ENCODE data around the gene TRPM3. TPM values are rescaled to one million over a fixed set of nuclear protein-coding genes. Genes with fewer than 3 reads are reported as not detected.

Gene TRPM3
- total RNA-seq, 1 experiment from 2014 or later, result 5.4 TPM

DNA sequence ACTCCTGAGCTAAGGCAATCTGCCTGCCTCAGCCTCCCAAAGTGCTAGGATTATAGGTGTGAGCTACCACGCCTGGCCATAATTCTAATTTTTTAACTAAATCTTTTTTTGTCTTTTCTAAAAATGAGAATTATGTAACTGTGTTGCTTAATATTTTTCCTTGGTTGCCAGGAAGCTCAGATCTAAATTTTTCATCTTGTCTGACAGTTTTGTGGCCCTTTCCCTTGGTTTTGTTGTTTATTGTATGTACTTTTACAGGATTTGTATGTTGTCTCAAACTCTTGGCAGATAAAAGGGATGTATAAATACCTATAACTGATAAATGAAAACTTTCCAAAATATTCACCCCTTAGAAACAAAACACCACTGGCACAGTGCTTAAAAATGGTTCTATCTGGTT is 618.7 kb downstream of the TRPM3 start (continued):
- TF ChIP-seq HMGXB4 (CRISPR knock-in tag; IDR thresholded peaks at IDR 0.05), result no peak
- TF ChIP-seq, protein P1, sequence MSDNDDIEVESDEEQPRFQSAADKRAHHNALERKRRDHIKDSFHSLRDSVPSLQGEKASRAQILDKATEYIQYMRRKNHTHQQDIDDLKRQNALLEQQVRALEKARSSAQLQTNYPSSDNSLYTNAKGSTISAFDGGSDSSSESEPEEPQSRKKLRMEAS (CRISPR knock-in tag; IDR thresholded peaks at IDR 0.05), result no peak

DNA sequence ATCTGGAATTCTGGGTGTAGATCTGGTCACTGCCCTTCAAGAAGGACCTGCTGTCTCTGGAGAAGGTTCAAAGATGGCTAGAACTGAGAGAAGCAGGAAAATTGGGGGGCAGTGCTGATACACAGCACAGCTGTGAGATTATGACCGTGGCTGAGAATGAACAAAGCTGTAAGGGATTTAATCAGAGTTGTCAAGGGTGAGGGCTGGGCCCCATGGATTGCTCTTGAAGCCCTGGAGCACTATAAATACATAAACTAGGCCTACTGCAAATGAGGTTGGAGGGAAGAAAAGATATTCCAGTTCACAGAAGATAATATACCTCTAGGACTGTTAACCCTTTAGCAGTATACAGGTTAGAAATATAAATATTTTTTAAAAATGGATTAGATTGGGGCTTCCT is 620.6 kb downstream of the TRPM3 start:
- no peaks in the 10 kb centered on the region for H3K9me3 Mint-ChIP-seq
- ChIA-PET CTCF (interaction anchor here (1.1 to 3.2 kb wide), 2 partner anchors 10 to 16 kb away, joined by 3 to 13 read pairs; no protein-coding TSS in a partner anchor), POLR2A (no interaction called here)
- peaks cover 6% of the 10 kb centered on the region for H3K4me1 Mint-ChIP-seq
- no peak overlapping the region for H3K27ac Mint-ChIP-seq
- H3K4me3 Mint-ChIP-seq, result no peak overlapping the region
- H3K27me3 Mint-ChIP-seq (ENCODE audit: low read depth), result no peaks in the 10 kb centered on the region
- ATAC-seq (no peak), DNase-seq (ENCODE audit: low spot score) (no peak)
- no peak for TF ChIP-seq EMX1 (CRISPR knock-in tag; IDR thresholded peaks at IDR 0.05)
- no peak for TF ChIP-seq ZNF317 (CRISPR knock-in tag; IDR thresholded peaks at IDR 0.05; ENCODE audit: borderline replicate concordance, low read depth)
- TF ChIP-seq ZNF121 (CRISPR knock-in tag; IDR thresholded peaks at IDR 0.05), result no peak
- H3K36me3 Mint-ChIP-seq, result no peaks in the 10 kb centered on the region

GRCh38 chr9:70499621-70500020 is 621.8 kb downstream of the TRPM3 start:
- Mint-ChIP-seq H3K27me3 (ENCODE audit: low read depth) (no peaks in the 10 kb centered on the region; the same call in 1 of the 2 replicates), H3K4me3 (no peak overlapping the region), H3K36me3 (no peaks in the 10 kb centered on the region), H3K27ac (no peak overlapping the region), H3K9me3 (no peaks in the 10 kb centered on the region), H3K4me1 (peaks cover 6% of the 10 kb centered on the region)
- TF ChIP-seq NFE2L1 (CRISPR knock-in tag; IDR thresholded peaks at IDR 0.05) (no peak), FOXJ3 (CRISPR knock-in tag; IDR thresholded peaks at IDR 0.05; ENCODE audit: borderline replicate concordance) (no peak), NFYB (CRISPR knock-in tag; conservative IDR thresholded peaks at IDR 0.05; ENCODE audit: low read depth) (no peak), JUN (CRISPR knock-in tag; IDR thresholded peaks at IDR 0.05) (no peak), TP53 (CRISPR knock-in tag; IDR thresholded peaks at IDR 0.05) (no peak), HMGA2 (CRISPR knock-in tag; IDR thresholded peaks at IDR 0.05) (no peak), ZNF138 (CRISPR knock-in tag; conservative IDR thresholded peaks at IDR 0.05) (no peak), EMX1 (CRISPR knock-in tag; IDR thresholded peaks at IDR 0.05) (no peak), ZSCAN18 (CRISPR knock-in tag; IDR thresholded peaks at IDR 0.05) (no peak), ZNF396 (CRISPR knock-in tag; IDR thresholded peaks at IDR 0.05; ENCODE audit: borderline replicate concordance) (no peak), ZNF219 (CRISPR knock-in tag; IDR thresholded peaks at IDR 0.05; ENCODE audit: borderline replicate concordance) (no peak), ATF2 (CRISPR knock-in tag; IDR thresholded peaks at IDR 0.05; ENCODE audit: borderline replicate concordance, low read depth) (no peak)
- TF ChIP-seq, protein P2, sequence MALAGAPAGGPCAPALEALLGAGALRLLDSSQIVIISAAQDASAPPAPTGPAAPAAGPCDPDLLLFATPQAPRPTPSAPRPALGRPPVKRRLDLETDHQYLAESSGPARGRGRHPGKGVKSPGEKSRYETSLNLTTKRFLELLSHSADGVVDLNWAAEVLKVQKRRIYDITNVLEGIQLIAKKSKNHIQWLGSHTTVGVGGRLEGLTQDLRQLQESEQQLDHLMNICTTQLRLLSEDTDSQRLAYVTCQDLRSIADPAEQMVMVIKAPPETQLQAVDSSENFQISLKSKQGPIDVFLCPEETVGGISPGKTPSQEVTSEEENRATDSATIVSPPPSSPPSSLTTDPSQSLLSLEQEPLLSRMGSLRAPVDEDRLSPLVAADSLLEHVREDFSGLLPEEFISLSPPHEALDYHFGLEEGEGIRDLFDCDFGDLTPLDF (CRISPR knock-in tag; IDR thresholded peaks at IDR 0.05), result no peak
- TF ChIP-seq, protein P3, sequence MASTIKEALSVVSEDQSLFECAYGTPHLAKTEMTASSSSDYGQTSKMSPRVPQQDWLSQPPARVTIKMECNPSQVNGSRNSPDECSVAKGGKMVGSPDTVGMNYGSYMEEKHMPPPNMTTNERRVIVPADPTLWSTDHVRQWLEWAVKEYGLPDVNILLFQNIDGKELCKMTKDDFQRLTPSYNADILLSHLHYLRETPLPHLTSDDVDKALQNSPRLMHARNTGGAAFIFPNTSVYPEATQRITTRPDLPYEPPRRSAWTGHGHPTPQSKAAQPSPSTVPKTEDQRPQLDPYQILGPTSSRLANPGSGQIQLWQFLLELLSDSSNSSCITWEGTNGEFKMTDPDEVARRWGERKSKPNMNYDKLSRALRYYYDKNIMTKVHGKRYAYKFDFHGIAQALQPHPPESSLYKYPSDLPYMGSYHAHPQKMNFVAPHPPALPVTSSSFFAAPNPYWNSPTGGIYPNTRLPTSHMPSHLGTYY (CRISPR knock-in tag; IDR thresholded peaks at IDR 0.05), result no peak
- TF ChIP-seq, protein P4, sequence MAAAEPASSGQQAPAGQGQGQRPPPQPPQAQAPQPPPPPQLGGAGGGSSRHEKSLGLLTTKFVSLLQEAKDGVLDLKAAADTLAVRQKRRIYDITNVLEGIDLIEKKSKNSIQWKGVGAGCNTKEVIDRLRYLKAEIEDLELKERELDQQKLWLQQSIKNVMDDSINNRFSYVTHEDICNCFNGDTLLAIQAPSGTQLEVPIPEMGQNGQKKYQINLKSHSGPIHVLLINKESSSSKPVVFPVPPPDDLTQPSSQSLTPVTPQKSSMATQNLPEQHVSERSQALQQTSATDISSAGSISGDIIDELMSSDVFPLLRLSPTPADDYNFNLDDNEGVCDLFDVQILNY (CRISPR knock-in tag; IDR thresholded peaks at IDR 0.05), result no peak
- ChIA-PET POLR2A (no interaction called here), CTCF (interaction anchor here (0.9 to 3.2 kb wide), 2 partner anchors 11 to 103 kb away, joined by 3 to 13 read pairs; no protein-coding TSS in a partner anchor)
- ATAC-seq (no peak), DNase-seq (ENCODE audit: low spot score) (no peak)

Data from WTC11 (cell line).